Fibroblast of the aortic adventitia (primary cell): Measurements from ENCODE around the gene TNFAIP8L3. TPM values are rescaled to one million over a fixed set of nuclear protein-coding genes. Genes with fewer than 3 reads are reported as not detected.
A peak's percentile ranks its signal among the peaks of the same experiment; 100 is the strongest.
"Not testable (repeated sequence)": the region's sequence is repeated elsewhere in the genome, so short reads cannot be mapped to it uniquely, and the experiment has no call there.

ENCODE experiments used
- DNase-seq: peaks from one replicate; pipeline ENCODE4 v3.0.0-alpha.2; 2010; ENCODE audit warnings: low read depth
- H3K4me3 ChIP-seq: 2 replicates; pipeline ENCODE4 v1.5.1; 2011; ENCODE audit warnings: low read depth, mild to moderate bottlenecking, control low read depth, low read length, moderate library complexity
- total RNA-seq: library from RNA; depleted of rRNA; stranded (reverse); fragments of >200 nt; gene quantifications from 2 replicates; pipeline ENCODE4 v1.2.3, GENCODE V29; 2012; ENCODE audit warnings: low replicate concordance
- TF ChIP-seq, protein P1 (sequence below): IDR thresholded peaks from 2 replicates; pipeline ENCODE4 v1.5.1; 2011; ENCODE audit warnings: mild to moderate bottlenecking, low read length, control low read depth, inconsistent platforms; ENCODE audit not compliant: insufficient read depth

Gene TNFAIP8L3
- 10.3 and 22.4 TPM in 2 replicates for total RNA-seq

DNA sequence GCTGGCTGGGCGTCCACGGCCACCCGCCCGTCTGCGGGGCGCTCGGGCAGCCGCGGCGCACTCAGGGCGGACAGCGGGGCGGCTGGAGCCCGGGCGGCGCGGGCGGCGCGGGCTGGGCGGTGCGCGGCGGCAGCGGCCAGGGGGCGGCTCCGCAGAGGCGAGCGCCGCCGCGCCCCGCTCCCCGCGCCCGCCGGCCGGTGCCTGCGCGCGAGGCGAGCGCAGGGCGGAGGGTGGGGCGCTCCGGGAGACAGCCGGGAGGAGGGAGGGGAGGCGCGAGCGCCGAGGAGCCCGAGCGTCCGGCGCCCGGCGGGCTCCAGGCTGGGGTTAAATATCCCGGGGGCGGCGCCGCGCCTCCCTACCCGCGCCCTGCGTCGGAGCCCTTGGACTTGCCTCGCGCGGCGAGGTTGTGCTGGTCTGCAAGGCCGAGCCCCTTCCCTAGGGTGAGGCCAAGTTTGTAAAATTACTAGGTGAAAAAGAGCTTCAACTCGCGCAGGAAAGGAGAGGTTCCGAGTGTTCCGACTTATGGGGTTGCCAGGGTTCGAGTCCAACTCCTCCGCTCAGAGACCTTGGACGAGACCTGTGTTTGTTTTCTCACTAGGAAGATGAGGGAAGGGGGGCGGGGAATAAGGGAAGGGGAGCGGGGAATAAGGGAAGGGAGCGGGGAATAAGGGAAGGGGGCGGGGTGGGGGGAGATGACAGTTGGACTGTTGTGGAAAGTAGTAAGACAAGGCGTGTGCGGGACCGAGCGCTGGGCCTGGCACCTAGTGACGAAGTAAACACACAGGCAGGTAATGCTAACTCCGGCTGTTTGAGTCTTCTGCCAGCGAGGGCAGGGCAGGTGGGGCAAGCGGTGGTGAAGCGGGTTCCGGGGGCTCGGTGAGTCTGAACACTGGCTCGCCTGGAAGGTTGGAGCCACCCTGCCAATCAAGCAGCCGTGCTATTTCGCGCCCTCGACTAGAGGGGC is at the start of gene TNFAIP8L3:
Gene TNFAIP8L3 (minus strand): TSS at position 301 of the 964 bp plus-strand sequence. CDS start 311 bp downstream, outside the sequence.
- TF ChIP-seq, protein P1, sequence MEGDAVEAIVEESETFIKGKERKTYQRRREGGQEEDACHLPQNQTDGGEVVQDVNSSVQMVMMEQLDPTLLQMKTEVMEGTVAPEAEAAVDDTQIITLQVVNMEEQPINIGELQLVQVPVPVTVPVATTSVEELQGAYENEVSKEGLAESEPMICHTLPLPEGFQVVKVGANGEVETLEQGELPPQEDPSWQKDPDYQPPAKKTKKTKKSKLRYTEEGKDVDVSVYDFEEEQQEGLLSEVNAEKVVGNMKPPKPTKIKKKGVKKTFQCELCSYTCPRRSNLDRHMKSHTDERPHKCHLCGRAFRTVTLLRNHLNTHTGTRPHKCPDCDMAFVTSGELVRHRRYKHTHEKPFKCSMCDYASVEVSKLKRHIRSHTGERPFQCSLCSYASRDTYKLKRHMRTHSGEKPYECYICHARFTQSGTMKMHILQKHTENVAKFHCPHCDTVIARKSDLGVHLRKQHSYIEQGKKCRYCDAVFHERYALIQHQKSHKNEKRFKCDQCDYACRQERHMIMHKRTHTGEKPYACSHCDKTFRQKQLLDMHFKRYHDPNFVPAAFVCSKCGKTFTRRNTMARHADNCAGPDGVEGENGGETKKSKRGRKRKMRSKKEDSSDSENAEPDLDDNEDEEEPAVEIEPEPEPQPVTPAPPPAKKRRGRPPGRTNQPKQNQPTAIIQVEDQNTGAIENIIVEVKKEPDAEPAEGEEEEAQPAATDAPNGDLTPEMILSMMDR = no peak
- H3K4me3 ChIP-seq = peak within 1 kb of the TSS; percentile 80
- DNase-seq = peak; percentile 45

DNA sequence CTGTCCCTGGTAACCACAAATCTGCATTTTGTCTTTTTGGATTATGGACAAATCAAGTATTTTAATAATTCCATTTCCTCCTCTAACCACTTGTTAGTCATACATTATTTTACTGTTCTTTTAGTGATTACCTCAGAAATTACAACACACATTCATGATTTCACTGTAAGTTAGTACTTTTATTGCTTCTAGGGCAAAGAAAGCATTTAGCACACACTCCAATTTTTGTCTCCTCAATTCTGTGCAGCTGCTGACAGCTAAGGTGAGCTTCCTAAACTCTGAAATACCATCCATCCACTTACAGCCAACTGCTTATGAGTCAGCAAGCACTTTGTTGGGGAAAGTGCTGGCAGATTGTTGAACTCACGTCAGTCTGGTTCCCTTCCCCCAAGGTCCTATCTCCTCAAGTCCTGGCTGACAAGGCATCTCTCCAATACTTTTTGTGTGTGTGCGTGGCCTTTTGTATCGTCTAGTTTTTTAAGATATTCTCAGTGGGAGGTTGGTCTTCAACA is 49.4 kb upstream of the TNFAIP8L3 start:
- DNase-seq = peak; percentile 90
- TF ChIP-seq, protein P1 = no peak
- no peak overlapping the region for H3K4me3 ChIP-seq

DNA sequence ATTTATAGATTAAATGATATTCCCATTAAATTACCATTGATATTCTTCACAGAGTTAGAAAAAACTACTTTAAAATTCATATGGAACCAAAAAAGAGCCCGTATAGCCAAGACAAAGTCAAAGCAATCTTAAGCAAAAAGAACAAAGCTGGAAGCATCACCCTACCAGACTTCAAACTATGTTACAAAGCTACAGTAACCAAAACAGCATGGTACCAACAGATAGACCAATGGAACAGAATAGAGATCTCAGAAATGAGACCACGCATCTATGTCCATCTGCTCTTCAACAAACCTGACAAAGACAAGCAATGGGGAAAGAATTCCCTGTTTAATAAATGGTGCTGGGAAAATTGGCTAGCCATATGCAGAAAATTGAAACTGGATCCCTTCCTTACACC is 45.6 kb upstream of the TNFAIP8L3 start:
- DNase-seq, H3K4me3 ChIP-seq: not testable (repeated sequence)

DNA sequence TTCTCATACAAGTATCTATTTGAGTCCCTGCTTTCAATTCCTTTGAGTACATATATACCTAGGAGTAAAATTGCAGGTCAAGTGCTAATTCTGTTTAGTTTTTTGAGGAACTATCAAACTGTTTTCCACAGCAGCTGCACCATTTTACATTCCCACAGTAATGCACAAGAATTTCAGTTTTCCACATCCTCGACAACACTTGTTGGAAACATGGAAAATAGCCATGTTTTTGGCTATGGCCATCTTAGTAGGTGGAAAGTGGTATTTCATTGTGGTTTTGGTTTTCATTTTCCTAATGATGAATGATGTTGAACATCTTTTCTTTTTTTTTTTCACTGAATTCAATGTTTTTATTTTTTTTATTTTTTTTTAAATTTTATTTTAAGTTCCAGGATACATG is 44.4 kb upstream of the TNFAIP8L3 start:
- no peak overlapping the region for H3K4me3 ChIP-seq
- DNase-seq = no peak
- TF ChIP-seq, protein P1 = no peak

DNA sequence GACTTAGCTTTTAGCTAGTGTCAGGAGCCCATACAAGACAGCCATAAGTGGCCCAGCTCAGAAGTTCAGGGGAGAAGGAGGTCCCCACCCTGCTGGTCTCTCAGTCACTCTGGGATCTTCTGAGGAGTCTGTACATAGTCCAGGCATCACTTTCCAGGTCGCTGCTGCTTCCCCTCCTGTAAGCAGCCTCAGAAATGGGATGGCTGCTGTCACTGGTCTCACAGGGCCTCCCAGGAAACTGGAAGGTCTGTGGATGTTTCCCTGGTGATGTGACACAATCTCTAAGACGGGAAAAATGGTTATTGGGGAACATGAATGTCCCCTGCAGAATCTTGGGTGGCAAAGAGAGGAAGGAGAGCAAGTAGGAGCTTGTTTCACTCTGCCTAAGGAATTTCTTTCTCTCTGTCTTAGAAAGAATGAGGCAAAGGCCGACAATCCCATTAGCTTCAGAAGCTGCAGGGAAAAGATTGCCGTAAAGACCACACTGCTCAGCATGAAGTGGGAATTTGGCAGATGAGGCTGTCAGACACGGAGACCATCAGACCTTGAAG is 43.2 kb upstream of the TNFAIP8L3 start:
- no peak overlapping the region for H3K4me3 ChIP-seq
- no peak for DNase-seq
- TF ChIP-seq, protein P1 = no peak

DNA sequence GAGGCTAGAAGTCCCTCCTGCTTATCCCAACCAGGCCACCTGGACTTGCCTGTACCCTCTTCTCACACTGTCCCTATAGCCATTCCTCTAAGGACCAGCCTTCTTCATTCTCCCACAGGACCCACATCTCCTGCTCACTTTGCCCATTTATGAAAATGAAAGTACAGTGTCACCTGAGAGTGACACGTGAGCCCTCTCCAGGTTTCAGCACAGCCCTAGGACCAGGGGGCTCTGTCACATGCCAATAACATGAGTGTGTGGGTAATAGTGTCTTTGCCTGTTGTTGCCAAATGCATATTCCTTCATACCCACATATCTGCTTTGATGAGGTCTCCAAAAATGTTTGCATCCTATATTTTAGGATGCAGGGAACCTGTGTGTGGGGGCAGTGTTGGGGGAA is 42.3 kb upstream of the TNFAIP8L3 start:
- H3K4me3 ChIP-seq = no peak overlapping the region
- TF ChIP-seq, protein P1 = no peak
- DNase-seq = no peak

DNA sequence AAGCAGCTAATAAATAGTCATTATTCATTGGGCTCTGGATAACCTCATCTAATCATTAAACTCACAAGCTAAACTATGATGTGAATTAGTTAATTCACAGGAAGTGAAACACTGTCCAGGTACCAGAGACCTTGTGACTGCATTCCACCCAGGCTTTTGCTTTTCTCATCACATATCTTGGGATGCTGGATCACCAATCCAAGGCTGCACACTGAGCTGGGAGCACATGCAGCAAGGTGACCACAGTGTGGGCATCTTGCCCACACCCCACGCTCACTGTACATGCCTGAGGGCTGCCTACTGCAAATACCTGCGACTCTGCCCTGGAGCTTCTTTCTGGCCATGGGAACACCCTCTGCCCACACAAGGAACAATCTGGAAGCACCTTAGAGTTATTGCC is 40.6 kb upstream of the TNFAIP8L3 start:
- no peak overlapping the region for H3K4me3 ChIP-seq
- no peak for DNase-seq
- TF ChIP-seq, protein P1 = no peak
